A549 (cell line): Measurements from ENCODE around the gene GTF3C1. TPM values are rescaled to one million over a fixed set of nuclear protein-coding genes. Genes with fewer than 3 reads are reported as not detected.

ENCODE experiments used
- ATAC-seq, 2 experiments: fragments of 200-7000 bp in 1 of 2; fragments of >200 bp in 1 of 2; cut with Nextera tagmentation in 1 of 2; cut with Tn5 transposase in 1 of 2; 3 replicates each; pipeline versions ENCODE4 v1.8.0 to v1.9.1; 2018 to 2020; ENCODE audit warnings: mild to moderate bottlenecking in 1 of 2, moderate library complexity in 1 of 2
- CTCF ChIA-PET: fragments of 300-600 bp; sonication (Branson Sonifier 250); formaldehyde crosslinking; extraction: SDS; loops from one replicate; lab custom pipeline; 2021; ENCODE audit warnings: antibody characterized with exemption, inconsistent platforms; lab: Yijun Ruan, JAX
- POLR2A ChIA-PET: fragments of 350-600 bp; formaldehyde crosslinking; extraction: SDS; loops from one replicate; lab custom pipeline; 2021; ENCODE audit warnings: antibody characterized with exemption, inconsistent platforms; lab: Yijun Ruan, JAX
- DNase-seq, 2 experiments: peaks; one replicate each; pipeline versions ENCODE4 v3.0.0 to v3.0.0-alpha.2; 2011 to 2016; ENCODE audit warnings: low read depth in 1 of 2, low spot score in 1 of 2
- FAIRE-seq: peaks from 2 replicates; lab custom pipeline; 2011; peaks lifted over from hg19 to GRCh38; lab: Jason Lieb, UNC
- H3K27ac ChIP-seq, 2 experiments: fragments of >200 bp; sonication (Bioruptor Twin); formaldehyde crosslinking; 3 replicates each; pipeline ENCODE4 v1.5.1; 2016 to 2017
- H3K4me1 ChIP-seq: fragments of >200 bp; sonication (Bioruptor Twin); formaldehyde crosslinking; 3 replicates; pipeline ENCODE4 v1.6.1; 2016
- H3K4me2 ChIP-seq: fragments of >200 bp; sonication (Bioruptor Twin); formaldehyde crosslinking; 3 replicates; pipeline ENCODE4 v1.6.1; 2016
- H3K4me3 ChIP-seq: fragments of >200 bp; sonication (Bioruptor Twin); formaldehyde crosslinking; 3 replicates; pipeline ENCODE4 v1.5.1; 2016
- H3K9me3 ChIP-seq: fragments of >200 bp; sonication (Bioruptor Twin); formaldehyde crosslinking; 3 replicates; pipeline ENCODE4 v1.6.1; 2016
- ATOH8 ChIP-seq: fragments of 250-450 bp; sonication (Bioruptor Pico); IDR thresholded peaks from 2 replicates; pipeline ENCODE4 v1.5.0; 2020; ENCODE audit warnings: low read depth, mild to moderate bottlenecking, moderate library complexity
- BCL3 ChIP-seq: fragments of >200 bp; sonication (Bioruptor Twin); formaldehyde crosslinking; IDR thresholded peaks from 3 replicates; pipeline ENCODE4 v1.6.1; 2016
- CBX2 ChIP-seq: fragments of 200-600 bp; sonication (generic); IDR thresholded peaks from 2 replicates; pipeline ENCODE4 v1.6.1; 2016; ENCODE audit warnings: low read depth, mild to moderate bottlenecking, borderline replicate concordance
- CEBPB ChIP-seq, 2 experiments: fragments of >200 bp in 1 of 2; sonication (Bioruptor Twin) in 1 of 2; formaldehyde crosslinking in 1 of 2; IDR thresholded peaks; 2 replicates each; pipeline ENCODE4 v1.6.1; 2012 to 2016
- CHD4 ChIP-seq: fragments of 200-600 bp; sonication (generic); IDR thresholded peaks from 2 replicates; pipeline ENCODE4 v1.6.1; 2016; ENCODE audit warnings: antibody characterized with exemption, mild to moderate bottlenecking, borderline replicate concordance
- EHF ChIP-seq: fragments of 250-450 bp; sonication (Bioruptor Pico); IDR thresholded peaks from 2 replicates; pipeline ENCODE4 v1.5.0; 2020; ENCODE audit warnings: mild to moderate bottlenecking
- EHMT2 ChIP-seq: fragments of 200-600 bp; sonication (generic); IDR thresholded peaks from 2 replicates; pipeline ENCODE4 v1.6.1; 2016; ENCODE audit warnings: antibody characterized with exemption, low read depth, mild to moderate bottlenecking, moderate library complexity
- EP300 ChIP-seq, 2 experiments: fragments of >200 bp; sonication (Bioruptor Twin); formaldehyde crosslinking; IDR thresholded peaks; 2 replicates in 1 of 2; 3 replicates in 1 of 2; pipeline ENCODE4 v1.6.1; 2016 to 2017
- GATA3 ChIP-seq: IDR thresholded peaks from 2 replicates; pipeline ENCODE4 v1.6.1; 2012; ENCODE audit warnings: borderline replicate concordance
- HDAC2 ChIP-seq: fragments of 200-600 bp; sonication (generic); IDR thresholded peaks from 2 replicates; pipeline ENCODE4 v1.6.1; 2016
- JUN ChIP-seq, 2 experiments: fragments of >200 bp; sonication (Bioruptor Twin); formaldehyde crosslinking; IDR thresholded peaks; 2 replicates in 1 of 2; 3 replicates in 1 of 2; pipeline ENCODE4 v1.6.1; 2016 to 2017
- MAFK ChIP-seq: fragments of 450-650 bp; IDR thresholded peaks from 2 replicates; pipeline ENCODE4 v1.6.1; 2014; ENCODE audit not compliant: partially characterized antibody
- MAZ ChIP-seq: fragments of 150-350 bp; IDR thresholded peaks from 2 replicates; pipeline ENCODE4 v1.6.1; 2014; ENCODE audit warnings: antibody characterized with exemption, low read depth, low read length, borderline replicate concordance
- NPAS2 ChIP-seq: fragments of 250-450 bp; sonication (Bioruptor Pico); IDR thresholded peaks from 2 replicates; pipeline ENCODE4 v1.8.0; 2022; ENCODE audit warnings: mild to moderate bottlenecking, moderate library complexity, borderline replicate concordance
- RAD21 ChIP-seq, 2 experiments: fragments of >200 bp in 1 of 2; sonication (Bioruptor Twin) in 1 of 2; formaldehyde crosslinking in 1 of 2; IDR thresholded peaks in 1 of 2; conservative IDR thresholded peaks in 1 of 2; 2 replicates in 1 of 2; 3 replicates in 1 of 2; pipeline ENCODE4 v1.6.1; 2012 to 2018; ENCODE audit warnings: inconsistent platforms in 1 of 2
- RCOR1 ChIP-seq: fragments of 150-350 bp; IDR thresholded peaks from 2 replicates; pipeline ENCODE4 v1.6.1; 2014; ENCODE audit warnings: antibody characterized with exemption, low read length, low read depth
- RFX5 ChIP-seq: fragments of 450-650 bp; IDR thresholded peaks from 2 replicates; pipeline ENCODE4 v1.7.1; 2014; ENCODE audit warnings: antibody characterized with exemption, mild to moderate bottlenecking, moderate library complexity
- SMC3 ChIP-seq: fragments of >200 bp; sonication (Bioruptor Twin); formaldehyde crosslinking; IDR thresholded peaks from 3 replicates; pipeline ENCODE4 v1.6.1; 2018; ENCODE audit warnings: inconsistent platforms
- TP53 ChIP-seq: fragments of 250-450 bp; sonication (Bioruptor Pico); IDR thresholded peaks from 2 replicates; pipeline ENCODE4 v1.5.0; 2021; ENCODE audit warnings: mild to moderate bottlenecking, moderate library complexity
- WGBS: methylation state at CpG from one replicate; pipeline ENCODE4 v1.1.6; 2017; ENCODE audit errors: missing lambda C conversion rate; 5-methylcytosine and 5-hydroxymethylcytosine counted together
- polyA plus RNA-seq, 4 experiments: library from polyadenylated mRNA; depleted of rRNA in 3 of 4; stranded (reverse); fragments of >200 nt; fragmentation: RNase III in 1 of 4; extraction: RNeasy Plus Mini Kit Qiagen cat#74134 plus additional on column Dnase treatment in 1 of 4; gene quantifications; 2 replicates in 3 of 4; 3 replicates in 1 of 4; pipeline ENCODE4 v1.2.3, GENCODE V29; 2011 to 2017
- TF ChIP-seq, protein P1 (sequence below): fragments of 150-350 bp; IDR thresholded peaks from 2 replicates; pipeline ENCODE4 v1.6.1; 2014; ENCODE audit warnings: low read depth, mild to moderate bottlenecking, low read length

The GTF3C1 gene
- polyA plus RNA-seq, 2 of the 4 experiments (the other 2 are of a cell fraction) = 41.6 to 54.2 TPM

DNA sequence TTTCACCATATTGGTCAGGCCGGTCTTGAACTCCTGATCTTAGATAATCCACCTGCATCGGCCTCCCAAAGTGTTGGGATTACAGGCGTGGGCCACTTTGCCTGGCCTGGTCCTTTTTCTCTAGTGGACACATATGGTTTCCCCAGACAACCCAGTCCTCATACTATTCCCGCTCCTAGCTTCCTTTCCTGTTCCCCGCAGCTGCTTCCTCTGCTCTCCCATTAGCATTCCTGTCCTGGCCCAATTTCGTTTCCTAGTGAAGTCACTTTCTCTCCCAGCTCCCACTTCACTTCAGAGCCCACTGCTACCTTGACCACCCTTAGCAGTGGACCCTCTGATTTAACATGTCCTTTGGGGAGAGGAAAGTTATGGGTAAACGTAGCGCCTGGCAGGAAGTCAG is 11.5 kb upstream of the GTF3C1 start:
- H3K4me1 ChIP-seq = no peaks in the 10 kb centered on the region
- no peak for DNase-seq
- no peak overlapping the region for H3K4me3 ChIP-seq
- POLR2A ChIA-PET = no interaction called here
- no peaks in the 10 kb centered on the region for H3K9me3 ChIP-seq
- H3K4me2 ChIP-seq = no peak overlapping the region
- 92% methylated on average over 8 of the region's 8 CpGs for WGBS
- no peak for ATAC-seq
- TF ChIP-seq ATOH8 (CRISPR knock-in tag) (no peak), TP53 (no peak), SMC3 (no peak), HDAC2 (no peak), MAFK (no peak)
- CTCF ChIA-PET = interaction anchor here (1.5 kb wide), 2 partner anchors 11 to 46 kb away, joined by 4 to 6 read pairs; partner anchors contain the start of gene KATNIP
- H3K27ac ChIP-seq = no peak overlapping the region
- no peak for FAIRE-seq

DNA sequence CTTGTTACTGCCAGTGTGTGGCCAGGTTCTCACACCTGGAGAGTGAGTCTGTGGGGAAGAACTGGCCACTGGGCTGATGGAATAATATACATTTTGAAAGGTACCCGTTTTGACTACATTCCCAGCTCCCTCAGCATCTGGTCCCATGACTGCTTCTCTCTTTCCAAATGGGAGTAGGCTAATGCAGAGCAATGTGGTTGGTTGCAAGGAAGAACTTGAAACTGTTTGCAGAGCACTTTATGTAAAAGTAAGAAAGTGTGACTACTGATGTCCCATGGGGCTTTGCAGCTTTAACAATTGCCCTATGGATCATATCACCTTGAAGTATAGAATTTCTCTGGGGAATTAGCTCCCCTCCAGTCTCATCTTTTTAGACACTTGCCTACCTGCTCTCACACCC is 9.2 kb upstream of the GTF3C1 start:
- ChIA-PET CTCF (no interaction called here), POLR2A (interaction anchor here (0.6 kb wide), 1 partner anchor 9 kb away, joined by 3 read pairs; the partner anchor contains the start of genes GTF3C1 and KATNIP)
- H3K4me2 ChIP-seq = no peak overlapping the region
- FAIRE-seq (no peak), ATAC-seq (no peak)
- no peaks in the 10 kb centered on the region for H3K9me3 ChIP-seq
- 69% methylated on average over 1 of the region's 1 CpG for WGBS
- TF ChIP-seq NPAS2 = no peak
- TF ChIP-seq, all 56 proteins: peak for 0
- H3K27ac ChIP-seq = no peak overlapping the region
- DNase-seq = no peak
- H3K4me1 ChIP-seq = no peaks in the 10 kb centered on the region
- H3K4me3 ChIP-seq = no peak overlapping the region

DNA sequence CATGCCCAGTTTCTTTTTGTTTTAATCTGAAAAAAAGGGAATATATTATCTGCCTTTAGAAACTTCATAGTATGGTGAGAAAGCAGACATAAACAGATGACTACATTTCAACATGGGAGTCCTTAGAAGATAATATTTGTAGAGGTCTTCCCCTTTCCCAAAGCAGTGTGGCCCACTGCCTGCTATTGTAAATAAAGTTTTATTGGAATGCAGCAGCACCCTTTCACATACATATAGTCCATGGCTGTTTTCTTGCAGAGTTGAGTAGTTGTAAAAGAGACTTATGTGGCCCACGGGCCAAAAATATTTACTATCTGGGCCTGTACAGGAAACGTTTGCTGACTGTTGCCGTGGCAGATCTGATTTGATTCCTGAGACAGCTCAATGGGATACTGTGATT is 8.7 kb upstream of the GTF3C1 start:
- Histone ChIP-seq H3K4me1 (no peaks in the 10 kb centered on the region), H3K4me2 (no peak overlapping the region)
- no peak for TF ChIP-seq RAD21 (conservative IDR thresholded peaks at IDR 0.05 in 1 of 2, IDR thresholded peaks at IDR 0.05 in 1 of 2)
- no peak for TF ChIP-seq JUN (IDR thresholded peaks at IDR 0.05)
- TF ChIP-seq BCL3 = no peak
- TF ChIP-seq EHMT2 = no peak
- TF ChIP-seq CBX2 = no peak
- no peak for TF ChIP-seq RFX5
- no peak for TF ChIP-seq GATA3
- no peak for TF ChIP-seq RCOR1
- TF ChIP-seq, all 56 proteins: peak for 0
- H3K4me3 ChIP-seq = no peak overlapping the region
- ATAC-seq (no peak), FAIRE-seq (no peak), DNase-seq (no peak)
- no peak overlapping the region for H3K27ac ChIP-seq
- WGBS = 77% methylated on average over 3 of the region's 3 CpGs
- no peaks in the 10 kb centered on the region for H3K9me3 ChIP-seq
- POLR2A ChIA-PET = interaction anchor here (0.6 kb wide), 1 partner anchor 9 kb away, joined by 3 read pairs; the partner anchor contains the start of genes GTF3C1 and KATNIP
- CTCF ChIA-PET = no interaction called here

- ChIA-PET POLR2A (no interaction called here), CTCF (no interaction called here)
- H3K4me1 ChIP-seq = peaks cover under 1% of the 10 kb centered on the region; the same call in 1 of the 3 replicates
- no peak overlapping the region for H3K4me2 ChIP-seq
- no peak overlapping the region for H3K27ac ChIP-seq
- no peak overlapping the region for H3K4me3 ChIP-seq
- TF ChIP-seq, protein P1, sequence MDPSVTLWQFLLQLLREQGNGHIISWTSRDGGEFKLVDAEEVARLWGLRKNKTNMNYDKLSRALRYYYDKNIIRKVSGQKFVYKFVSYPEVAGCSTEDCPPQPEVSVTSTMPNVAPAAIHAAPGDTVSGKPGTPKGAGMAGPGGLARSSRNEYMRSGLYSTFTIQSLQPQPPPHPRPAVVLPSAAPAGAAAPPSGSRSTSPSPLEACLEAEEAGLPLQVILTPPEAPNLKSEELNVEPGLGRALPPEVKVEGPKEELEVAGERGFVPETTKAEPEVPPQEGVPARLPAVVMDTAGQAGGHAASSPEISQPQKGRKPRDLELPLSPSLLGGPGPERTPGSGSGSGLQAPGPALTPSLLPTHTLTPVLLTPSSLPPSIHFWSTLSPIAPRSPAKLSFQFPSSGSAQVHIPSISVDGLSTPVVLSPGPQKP = no peak
- TF ChIP-seq MAFK (no peak), HDAC2 (no peak), MAZ (no peak), EP300 (IDR thresholded peaks at IDR 0.05) (no peak), JUN (IDR thresholded peaks at IDR 0.05) (no peak), EHF (CRISPR knock-in tag) (no peak), CHD4 (no peak), CEBPB (IDR thresholded peaks at IDR 0.05) (no peak)
- DNase-seq = no peak
- no peak for FAIRE-seq
- 65% methylated on average over 1 of the region's 1 CpG for WGBS
- ATAC-seq = no peak
- H3K9me3 ChIP-seq = no peaks in the 10 kb centered on the region
These were observed 6.8 kb upstream of the GTF3C1 start for GRCh38 chr16:27556471-27556870.
